Keratinocyte (primary cell): ENCODE data around the gene MKX. TPM values are rescaled to one million over a fixed set of nuclear protein-coding genes. Genes with fewer than 3 reads are reported as not detected.

ENCODE experiments used
- DNase-seq: peaks from one replicate; pipeline ENCODE4 v3.0.0-alpha.2; 2011; ENCODE audit warnings: low read depth, missing footprints, low spot score
- FAIRE-seq: peaks from 2 replicates; lab custom pipeline; 2011; peaks lifted over from hg19 to GRCh38; lab: Jason Lieb, UNC
- H2AFZ ChIP-seq: 2 replicates; pipeline ENCODE4 v1.6.0; 2012; ENCODE audit warnings: low read length, control low read depth, inconsistent platforms; ENCODE audit not compliant: control insufficient read depth
- H3K27ac ChIP-seq: 2 replicates; pipeline ENCODE4 v1.5.1; 2011; ENCODE audit warnings: low read length; ENCODE audit not compliant: control insufficient read depth, insufficient read depth
- H3K27me3 ChIP-seq: 3 replicates; pipeline ENCODE4 v1.6.0; 2011; ENCODE audit warnings: low read length; ENCODE audit not compliant: control insufficient read depth, insufficient read depth; ENCODE audit errors: extremely low read depth
- H3K36me3 ChIP-seq, 2 experiments: 2 replicates in 1 of 2; 3 replicates in 1 of 2; pipeline ENCODE4 v1.5.1; 2011; ENCODE audit warnings: low read length in 2 of 2, mild to moderate bottlenecking in 1 of 2; ENCODE audit not compliant: control insufficient read depth in 2 of 2, insufficient read depth in 2 of 2; ENCODE audit errors: extremely low read depth in 1 of 2
- H3K4me1 ChIP-seq: 3 replicates; pipeline ENCODE4 v1.5.1; 2011; ENCODE audit warnings: low read length; ENCODE audit not compliant: control insufficient read depth, insufficient read depth; ENCODE audit errors: extremely low read depth
- H3K4me2 ChIP-seq: 3 replicates; pipeline ENCODE4 v1.6.0; 2011; ENCODE audit warnings: low read depth, low read length; ENCODE audit not compliant: control insufficient read depth, insufficient read depth; ENCODE audit errors: extremely low read depth
- H3K4me3 ChIP-seq, 3 experiments: fragments of 200-600 bp in 1 of 3; sonication (generic) in 1 of 3; 2 replicates in 2 of 3; 3 replicates in 1 of 3; pipeline ENCODE4 v1.5.1; 2011 to 2016; ENCODE audit warnings: low read length in 3 of 3, mild to moderate bottlenecking in 3 of 3, control low read depth in 2 of 3, inconsistent platforms in 1 of 3, low read depth in 1 of 3, mixed read lengths in 1 of 3, mixed run types in 1 of 3, moderate library complexity in 1 of 3; ENCODE audit not compliant: control insufficient read depth in 2 of 3, insufficient read depth in 2 of 3; ENCODE audit errors: extremely low read depth in 1 of 3
- H3K79me2 ChIP-seq: 2 replicates; pipeline ENCODE4 v1.6.0; 2012; ENCODE audit warnings: low read length; ENCODE audit not compliant: control insufficient read depth, insufficient read depth
- H3K9ac ChIP-seq: 3 replicates; pipeline ENCODE4 v1.6.0; 2011; ENCODE audit warnings: low read length; ENCODE audit not compliant: control insufficient read depth, insufficient read depth; ENCODE audit errors: extremely low read depth
- H3K9me1 ChIP-seq: 3 replicates; pipeline ENCODE4 v1.6.0; 2011; ENCODE audit warnings: low read length; ENCODE audit not compliant: control insufficient read depth, insufficient read depth; ENCODE audit errors: extremely low read depth
- H3K9me3 ChIP-seq: 2 replicates; pipeline ENCODE4 v1.5.1; 2012; ENCODE audit warnings: low read depth, low read length; ENCODE audit not compliant: control insufficient read depth
- H4K20me1 ChIP-seq: 3 replicates; pipeline ENCODE4 v1.6.0; 2011; ENCODE audit warnings: low read length; ENCODE audit not compliant: control insufficient read depth, insufficient read depth; ENCODE audit errors: extremely low read depth
- CTCF ChIP-seq, 3 experiments: IDR thresholded peaks in 1 of 3; conservative IDR thresholded peaks in 1 of 3; optimal IDR thresholded peaks in 1 of 3; 2 replicates in 2 of 3; 3 replicates in 1 of 3; pipeline versions ENCODE3 to v1.5.1; 2011; ENCODE audit warnings: low read length in 3 of 3, mild to moderate bottlenecking in 3 of 3, moderate library complexity in 2 of 3, control low read depth in 1 of 3, inconsistent platforms in 1 of 3; ENCODE audit not compliant: insufficient read depth in 2 of 3; ENCODE audit errors: extremely low read depth in 1 of 3
- EZH2 ChIP-seq: IDR thresholded peaks from one replicate; pipeline ENCODE4 v1.6.1; 2012; ENCODE audit warnings: inconsistent platforms, mild to moderate bottlenecking, low read length, moderate library complexity
- dilution Hi-C: fragments of 300-500 bp; cut with MboI; formaldehyde crosslinking; loops from one replicate; pipeline ENCODE4 v1.7.0; 2020; ENCODE audit warnings: low sequenced_read_pairs; ENCODE audit not compliant: extremely low pct_ligation_motif_present
- polyA plus RNA-seq, 5 experiments: library from polyadenylated mRNA; depleted of rRNA in 3 of 5; stranded (reverse) in 3 of 5; stranded (forward) in 1 of 5; unstranded in 1 of 5; fragments of >200 nt; gene quantifications; 1 replicate in 1 of 5; 2 replicates in 3 of 5; 3 replicates in 1 of 5; pipeline versions ENCODE4 v1.2.1 to v1.2.3, GENCODE V29; 2011 to 2012; ENCODE audit warnings: missing spikeins in 2 of 5, low read depth in 1 of 5, low replicate concordance in 1 of 5

MKX gene
- polyA plus RNA-seq, 1 donor (not counting 4 experiments of a cell fraction or from before 2014, with no cell fraction given) = 0.04 TPM

GRCh38 chr10:27636816-27637215, 108.8 kb downstream of the MKX start:
- Histone ChIP-seq H3K27ac (no peak overlapping the region), H3K79me2 (no peaks in the 10 kb centered on the region), H3K36me3 (no peaks in the 10 kb centered on the region), H2AFZ (no peak overlapping the region), H3K4me1 (no peaks in the 10 kb centered on the region), H3K9me3 (no peaks in the 10 kb centered on the region), H3K4me2 (no peak overlapping the region), H4K20me1 (no peaks in the 10 kb centered on the region), H3K9ac (no peak overlapping the region), H3K27me3 (no peaks in the 10 kb centered on the region), H3K4me3 (no peak overlapping the region), H3K9me1 (no peaks in the 10 kb centered on the region)
- DNase-seq (no peak), FAIRE-seq (no peak)
- dilution Hi-C loops = no loop called here
- TF ChIP-seq CTCF (optimal IDR thresholded peaks at IDR 0.05 in 1 of 3, IDR thresholded peaks at IDR 0.05 in 1 of 3, conservative IDR thresholded peaks at IDR 0.05 in 1 of 3; ENCODE audit: extremely low read depth in 1 of 3, insufficient read depth in 2 of 3, low read length in 3 of 3) (no peak), EZH2 (no peak)

- Histone ChIP-seq H3K9me3 (no peaks in the 10 kb centered on the region), H3K4me2 (no peak overlapping the region), H3K27me3 (no peaks in the 10 kb centered on the region), H2AFZ (no peak overlapping the region), H4K20me1 (no peaks in the 10 kb centered on the region), H3K4me3 (no peak overlapping the region), H3K9me1 (no peaks in the 10 kb centered on the region), H3K27ac (no peak overlapping the region), H3K36me3 (no peaks in the 10 kb centered on the region), H3K79me2 (no peaks in the 10 kb centered on the region), H3K4me1 (no peaks in the 10 kb centered on the region), H3K9ac (no peak overlapping the region)
- dilution Hi-C loops = no loop called here
- FAIRE-seq (no peak), DNase-seq (no peak)
- TF ChIP-seq CTCF (optimal IDR thresholded peaks at IDR 0.05 in 1 of 3, IDR thresholded peaks at IDR 0.05 in 1 of 3, conservative IDR thresholded peaks at IDR 0.05 in 1 of 3; ENCODE audit: extremely low read depth in 1 of 3, insufficient read depth in 2 of 3, low read length in 3 of 3) (no peak), EZH2 (no peak)
Observed at GRCh38 chr10:27635699-27636270, 109.8 kb downstream of the MKX start.
